ENCODE results near the gene PRPF4. TPM values are rescaled to one million over a fixed set of nuclear protein-coding genes. Genes with fewer than 3 reads are reported as not detected.
"Not testable (repeated sequence)": the region's sequence is repeated elsewhere in the genome, so short reads cannot be mapped to it uniquely, and the experiment has no call there.

The PRPF4 gene
- total RNA-seq, 4 donors from 2014 or later = 5.9 to 30.2 (median 18.4) TPM

DNA sequence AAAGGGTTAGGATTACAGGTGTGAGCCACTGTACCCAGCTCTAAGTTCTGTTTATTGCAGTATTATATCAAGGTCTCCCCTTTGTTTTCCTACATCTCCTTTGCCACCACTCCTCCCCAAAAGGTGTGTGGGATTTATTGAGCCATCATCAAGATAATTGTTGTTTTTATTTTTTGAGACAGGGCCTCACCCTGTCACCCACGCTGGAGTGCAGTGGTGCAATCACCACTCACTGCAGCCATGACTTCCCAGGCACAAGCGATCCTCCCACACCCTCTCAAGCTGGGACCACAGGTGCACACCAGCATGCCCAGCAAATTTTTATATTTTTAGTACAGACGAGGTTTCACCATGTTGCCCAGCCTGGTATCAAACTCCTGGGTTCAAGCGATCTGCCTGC, 29.6 kb upstream of the PRPF4 start:
- TF ChIP-seq, protein P1, sequence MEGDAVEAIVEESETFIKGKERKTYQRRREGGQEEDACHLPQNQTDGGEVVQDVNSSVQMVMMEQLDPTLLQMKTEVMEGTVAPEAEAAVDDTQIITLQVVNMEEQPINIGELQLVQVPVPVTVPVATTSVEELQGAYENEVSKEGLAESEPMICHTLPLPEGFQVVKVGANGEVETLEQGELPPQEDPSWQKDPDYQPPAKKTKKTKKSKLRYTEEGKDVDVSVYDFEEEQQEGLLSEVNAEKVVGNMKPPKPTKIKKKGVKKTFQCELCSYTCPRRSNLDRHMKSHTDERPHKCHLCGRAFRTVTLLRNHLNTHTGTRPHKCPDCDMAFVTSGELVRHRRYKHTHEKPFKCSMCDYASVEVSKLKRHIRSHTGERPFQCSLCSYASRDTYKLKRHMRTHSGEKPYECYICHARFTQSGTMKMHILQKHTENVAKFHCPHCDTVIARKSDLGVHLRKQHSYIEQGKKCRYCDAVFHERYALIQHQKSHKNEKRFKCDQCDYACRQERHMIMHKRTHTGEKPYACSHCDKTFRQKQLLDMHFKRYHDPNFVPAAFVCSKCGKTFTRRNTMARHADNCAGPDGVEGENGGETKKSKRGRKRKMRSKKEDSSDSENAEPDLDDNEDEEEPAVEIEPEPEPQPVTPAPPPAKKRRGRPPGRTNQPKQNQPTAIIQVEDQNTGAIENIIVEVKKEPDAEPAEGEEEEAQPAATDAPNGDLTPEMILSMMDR (IDR thresholded peaks at IDR 0.05) = no peak
- no peak for TF ChIP-seq POLR2A (IDR thresholded peaks at IDR 0.05)
- intact Hi-C loops (cut with DNase I; ENCODE audit: low total_unique reads) = no loop called here
- no peak overlapping the region for H3K27ac ChIP-seq
- H3K4me1 ChIP-seq = no peaks in the 10 kb centered on the region
- DNase-seq = no peak
- H3K4me3 ChIP-seq = no peak overlapping the region
- H3K27me3 ChIP-seq = no peaks in the 10 kb centered on the region
- no peaks in the 10 kb centered on the region for H3K36me3 ChIP-seq
- no peaks in the 10 kb centered on the region for H3K9me3 ChIP-seq

DNA sequence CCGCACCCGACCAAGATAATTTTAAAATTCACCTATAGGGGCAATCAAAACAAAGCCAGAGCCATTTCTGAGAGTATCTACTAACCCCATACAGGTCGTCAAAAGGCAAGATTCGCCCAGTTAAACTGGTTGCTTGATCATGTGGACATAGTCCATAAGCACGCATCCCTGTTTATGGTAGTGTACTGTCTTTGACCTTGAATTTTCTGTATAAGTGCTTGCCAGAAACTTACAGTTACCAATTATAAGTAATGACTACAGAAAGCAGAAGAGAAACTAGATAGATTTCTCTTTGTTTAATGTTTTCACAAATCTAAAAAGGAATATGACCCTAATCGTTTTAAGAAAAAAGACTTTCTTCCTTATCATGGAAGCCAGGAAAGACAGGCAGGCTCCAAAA, 28.5 kb upstream of the PRPF4 start:
- TF ChIP-seq, protein P1 (IDR thresholded peaks at IDR 0.05) = no peak
- no peak for TF ChIP-seq POLR2A (IDR thresholded peaks at IDR 0.05)
- no peaks in the 10 kb centered on the region for H3K4me1 ChIP-seq
- H3K4me3 ChIP-seq = no peak overlapping the region
- no peak overlapping the region for H3K27ac ChIP-seq
- no peak for DNase-seq
- H3K27me3 ChIP-seq = no peaks in the 10 kb centered on the region
- no peaks in the 10 kb centered on the region for H3K36me3 ChIP-seq
- intact Hi-C loops (cut with DNase I; ENCODE audit: low total_unique reads) = no loop called here
- H3K9me3 ChIP-seq = no peaks in the 10 kb centered on the region

DNA sequence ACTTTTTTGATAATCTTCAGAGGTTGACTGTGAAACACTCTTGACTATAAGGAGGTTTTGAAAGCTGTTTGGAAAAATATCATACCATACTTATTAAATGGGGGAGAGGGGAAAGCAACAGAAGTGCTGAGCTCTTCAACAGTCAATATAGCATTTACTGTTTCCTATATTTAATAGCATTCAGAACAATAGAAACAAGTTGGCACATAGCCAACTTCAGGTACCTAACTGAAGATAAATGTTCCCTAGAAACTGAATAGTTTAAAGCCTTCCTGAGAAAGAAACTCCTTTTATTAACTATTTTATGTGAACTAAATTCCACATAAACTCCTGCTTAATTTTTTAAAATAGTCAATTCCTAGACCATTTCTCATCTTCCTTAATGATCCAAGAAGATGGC, 27.8 kb upstream of the PRPF4 start:
- Histone ChIP-seq H3K9me3 (no peaks in the 10 kb centered on the region), H3K27me3 (no peaks in the 10 kb centered on the region)

DNA sequence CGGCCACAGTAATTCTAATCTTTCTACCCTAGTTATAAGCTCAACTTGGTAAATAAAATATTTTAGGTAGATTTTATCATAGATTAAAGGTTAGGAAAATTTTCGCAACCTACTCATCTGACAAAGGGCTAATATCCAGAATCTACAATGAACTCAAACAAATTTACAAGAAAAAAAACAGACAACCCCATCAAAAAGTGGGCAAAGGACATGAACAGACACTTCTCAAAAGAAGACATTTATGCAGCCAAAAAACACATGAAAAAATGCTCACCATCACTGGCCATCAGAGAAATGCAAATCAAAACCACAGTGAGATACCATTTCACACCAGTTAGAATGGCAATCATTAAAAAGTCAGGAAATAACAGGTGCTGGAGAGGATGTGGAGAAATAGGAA, 25.8 kb upstream of the PRPF4 start:
- intact Hi-C loops (cut with DNase I; ENCODE audit: low total_unique reads); H3K4me1 ChIP-seq; DNase-seq; H3K36me3 ChIP-seq; H3K27me3 ChIP-seq; H3K27ac ChIP-seq; H3K9me3 ChIP-seq; H3K4me3 ChIP-seq: not testable (repeated sequence)

More for the DNA sequence above, 27.8 kb upstream of the PRPF4 start:
- no peak for DNase-seq
- no peaks in the 10 kb centered on the region for H3K36me3 ChIP-seq
- TF ChIP-seq, protein P1 (IDR thresholded peaks at IDR 0.05) = no peak
- no peak for TF ChIP-seq POLR2A (IDR thresholded peaks at IDR 0.05)
- intact Hi-C loops (cut with DNase I; ENCODE audit: low total_unique reads) = no loop called here
- H3K4me1 ChIP-seq = no peaks in the 10 kb centered on the region
- no peak overlapping the region for H3K27ac ChIP-seq
- no peak overlapping the region for H3K4me3 ChIP-seq

DNA sequence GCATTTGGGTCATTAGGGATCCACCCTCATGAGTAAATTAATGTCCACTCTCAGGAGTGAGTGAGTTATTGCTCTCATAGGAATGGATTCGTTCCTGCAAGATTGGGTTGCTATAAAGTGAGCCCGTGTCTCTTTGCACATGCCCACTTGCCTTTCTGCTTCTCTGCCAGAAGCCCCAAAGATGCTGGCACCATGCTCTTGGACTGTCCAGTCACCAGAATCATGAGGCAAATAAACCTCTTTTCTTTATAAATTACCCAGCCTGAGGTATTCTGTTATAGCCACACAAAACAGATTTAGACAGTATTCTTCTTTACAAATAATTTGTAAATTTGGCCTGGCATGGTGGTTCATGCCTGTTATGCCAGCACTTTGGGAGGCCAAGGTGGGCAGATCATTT, 24.7 kb upstream of the PRPF4 start:
- no peaks in the 10 kb centered on the region for H3K4me1 ChIP-seq
- DNase-seq = no peak
- TF ChIP-seq POLR2A (IDR thresholded peaks at IDR 0.05) = no peak
- TF ChIP-seq, protein P1 (IDR thresholded peaks at IDR 0.05) = no peak
- no peak overlapping the region for H3K4me3 ChIP-seq
- no peaks in the 10 kb centered on the region for H3K27me3 ChIP-seq
- H3K27ac ChIP-seq = no peak overlapping the region
- intact Hi-C loops (cut with DNase I; ENCODE audit: low total_unique reads) = no loop called here
- H3K9me3 ChIP-seq = no peaks in the 10 kb centered on the region
- no peaks in the 10 kb centered on the region for H3K36me3 ChIP-seq

DNA sequence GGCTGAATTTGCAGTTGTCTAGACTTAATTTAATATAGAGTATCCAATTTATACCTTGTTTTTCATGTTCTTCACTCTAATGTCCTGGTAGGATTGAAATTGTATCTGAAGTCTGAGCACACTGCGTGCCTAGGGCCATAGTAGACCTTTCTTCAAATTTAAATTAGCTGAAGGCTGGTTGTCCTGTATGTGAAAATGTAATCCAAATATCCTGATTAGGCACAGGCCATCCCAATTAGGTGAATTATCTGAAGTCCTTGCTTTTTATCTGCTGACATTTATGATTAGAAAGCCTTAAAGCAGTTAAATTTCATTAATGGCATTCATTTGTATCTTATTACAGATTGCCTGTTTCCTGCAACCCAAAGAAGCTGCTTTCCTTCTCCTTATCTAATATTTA, 20.5 kb upstream of the PRPF4 start:
- TF ChIP-seq, protein P1 (IDR thresholded peaks at IDR 0.05) = no peak
- TF ChIP-seq POLR2A (IDR thresholded peaks at IDR 0.05) = no peak
- intact Hi-C loops (cut with DNase I; ENCODE audit: low total_unique reads) = no loop called here
- H3K4me1 ChIP-seq = no peaks in the 10 kb centered on the region
- H3K36me3 ChIP-seq = no peaks in the 10 kb centered on the region
- no peaks in the 10 kb centered on the region for H3K27me3 ChIP-seq
- no peak overlapping the region for H3K4me3 ChIP-seq
- no peaks in the 10 kb centered on the region for H3K9me3 ChIP-seq
- no peak overlapping the region for H3K27ac ChIP-seq
- DNase-seq = no peak

Measured in uterus (tissue), 4 donors.